K562 (cell line): Measurements from ENCODE around the gene ULBP2. TPM values are rescaled to one million over a fixed set of nuclear protein-coding genes. Genes with fewer than 3 reads are reported as not detected.

Source experiments
- ATAC-seq: fragments of 200-7000 bp; cut with Tn5 transposase; 3 replicates; pipeline ENCODE4 v1.9.1; 2020; ENCODE audit warnings: moderate library complexity
- BruUV-seq: library from RNA; stranded (reverse); fragments of 400-500 nt; replicated peaks from 2 replicates; lab custom pipeline; 2021; lab: Mats Ljungman, UMichigan
- CTCF ChIA-PET: fragments of 300-600 bp; formaldehyde crosslinking; extraction: SDS; loops from one replicate; lab custom pipeline; 2021; ENCODE audit warnings: low intra/inter-chr PET ratio; lab: Yijun Ruan, JAX
- POLR2A ChIA-PET: fragments of 300-600, 350-650 bp; sonication (Branson Sonifier 250); formaldehyde crosslinking; extraction: SDS; loops from one replicate; lab custom pipeline; 2021; ENCODE audit warnings: antibody characterized with exemption, inconsistent platforms; lab: Yijun Ruan, JAX
- DNase-seq, 4 experiments: peaks; one replicate each; pipeline versions ENCODE4 v3.0.0 to v3.0.0-alpha.2; 2011 to 2018; ENCODE audit warnings: low spot score in 3 of 4, mixed read lengths in 3 of 4; ENCODE audit errors: extremely low read depth in 1 of 4
- FAIRE-seq: peaks from 2 replicates; lab custom pipeline; 2011; peaks lifted over from hg19 to GRCh38; lab: Jason Lieb, UNC
- H2AFZ ChIP-seq: 2 replicates; pipeline ENCODE4 v1.6.0; 2011; ENCODE audit warnings: low read depth, low read length, control low read depth, inconsistent platforms
- H3K27ac ChIP-seq: fragments of 200-600 bp; 3 replicates; pipeline ENCODE4 v1.8.0; 2011; ENCODE audit warnings: low read depth, mild to moderate bottlenecking, control low read depth, inconsistent platforms, low read length, moderate library complexity, mixed read lengths; ENCODE audit errors: extremely low read depth
- H3K27me3 ChIP-seq, 2 experiments: fragments of 300-600 bp in 1 of 2; 2 replicates in 1 of 2; 3 replicates in 1 of 2; pipeline versions ENCODE4 v1.6.0 to v1.8.0; 2011; ENCODE audit warnings: inconsistent platforms in 2 of 2, low read length in 2 of 2, mild to moderate bottlenecking in 1 of 2, mixed read lengths in 1 of 2, moderate library complexity in 1 of 2; ENCODE audit not compliant: control insufficient read depth in 2 of 2, insufficient read depth in 2 of 2
- H3K36me3 ChIP-seq: fragments of 300-600 bp; 3 replicates; pipeline ENCODE4 v1.8.0; 2011; ENCODE audit warnings: mild to moderate bottlenecking, low read length, inconsistent platforms; ENCODE audit not compliant: control insufficient read depth, insufficient read depth
- H3K4me1 ChIP-seq, 2 experiments: fragments of 200-600 bp in 1 of 2; replicated peaks in 1 of 2; 2 replicates in 1 of 2; 3 replicates in 1 of 2; pipeline versions ENCODE4 v1.5.1 to v1.8.0; 2011; ENCODE audit warnings: inconsistent platforms in 2 of 2, low read length in 2 of 2, mild to moderate bottlenecking in 1 of 2, mixed read lengths in 1 of 2, moderate library complexity in 1 of 2; ENCODE audit not compliant: control insufficient read depth in 2 of 2, insufficient read depth in 2 of 2
- H3K4me2 ChIP-seq: 2 replicates; pipeline ENCODE4 v1.6.1; 2011; ENCODE audit warnings: low read length, control low read depth, inconsistent platforms, mixed read lengths; ENCODE audit not compliant: insufficient read depth
- H3K4me3 ChIP-seq: fragments of 200-600 bp; sonication (generic), shearing (Covaris generic); 2 replicates; pipeline ENCODE4 v1.5.1; 2016; ENCODE audit warnings: control low read depth, inconsistent platforms
- H3K79me2 ChIP-seq: fragments of 200-600 bp; 3 replicates; pipeline ENCODE4 v1.8.0; 2011; ENCODE audit warnings: low read length, inconsistent platforms; ENCODE audit not compliant: control insufficient read depth, insufficient read depth
- H3K9ac ChIP-seq, 2 experiments: 2 replicates each; pipeline versions ENCODE4 v1.6.0 to v1.6.1; 2011; ENCODE audit warnings: low read depth in 2 of 2, low read length in 2 of 2, control low read depth in 1 of 2, inconsistent platforms in 1 of 2, mild to moderate bottlenecking in 1 of 2, mixed read lengths in 1 of 2; ENCODE audit not compliant: insufficient read depth in 1 of 2
- H3K9me1 ChIP-seq: one replicate; pipeline ENCODE4 v1.6.0; 2011; ENCODE audit warnings: inconsistent platforms, mild to moderate bottlenecking, low read length, moderate library complexity; ENCODE audit not compliant: control insufficient read depth, insufficient read depth
- H3K9me3 ChIP-seq: replicated peaks from 2 replicates; pipeline ENCODE4 v1.5.1; 2011; ENCODE audit warnings: low read depth, low read length, inconsistent platforms; ENCODE audit not compliant: control insufficient read depth, insufficient read depth
- H4K20me1 ChIP-seq: replicated peaks from 2 replicates; pipeline ENCODE4 v1.6.1; 2011; ENCODE audit warnings: low read length, inconsistent platforms, mixed read lengths; ENCODE audit not compliant: control insufficient read depth, insufficient read depth
- E2F8 ChIP-seq: fragments of 450-650 bp; IDR thresholded peaks from 2 replicates; pipeline ENCODE4 v1.7.1; 2018; ENCODE audit warnings: mild to moderate bottlenecking, low read depth; ENCODE audit not compliant: partially characterized antibody
- GATAD2B ChIP-seq: fragments of 450-650 bp; IDR thresholded peaks from 2 replicates; pipeline ENCODE4 v1.6.1; 2017; ENCODE audit warnings: mild to moderate bottlenecking, borderline replicate concordance
- KAT2B ChIP-seq: IDR thresholded peaks from one replicate; pipeline ENCODE4 v1.6.1; 2012; ENCODE audit warnings: low read depth, mild to moderate bottlenecking, control low read depth, inconsistent platforms, low read length, moderate library complexity
- MCM5 ChIP-seq: fragments of 450-650 bp; IDR thresholded peaks from 2 replicates; pipeline ENCODE4 v1.6.1; 2016; ENCODE audit warnings: low read depth
- RAD21 ChIP-seq, 2 experiments: fragments of 250-450 bp in 1 of 2; fragments of 450-650 bp in 1 of 2; sonication (Bioruptor Pico) in 1 of 2; formaldehyde crosslinking in 1 of 2; IDR thresholded peaks in 1 of 2; conservative IDR thresholded peaks in 1 of 2; 2 replicates each; pipeline versions ENCODE4 v1.4.0 to v1.8.0; 2020 to 2022; ENCODE audit warnings: mild to moderate bottlenecking in 2 of 2, moderate library complexity in 1 of 2
- WGBS: fragments of 100-300 bp; shearing (Covaris generic); methylation state at CpG from one replicate; pipeline ENCODE4 v1.1.6; 2016; ENCODE audit warnings: low coverage, mixed read lengths; ENCODE audit not compliant: insufficient coverage; ENCODE audit errors: missing lambda C conversion rate; 5-methylcytosine and 5-hydroxymethylcytosine counted together
- in situ Hi-C: fragments of 300-500 bp; cut with MboI; formaldehyde crosslinking; loops from 4 replicates; pipeline ENCODE4 v1.15.0; 2018; ENCODE audit warnings: inconsistent platforms, mixed read lengths
- intact Hi-C: fragments of 100-400 bp; cut with micrococcal nuclease; formaldehyde crosslinking; loops from 2 replicates; pipeline ENCODE4 v1.14.2; 2022
- polyA plus RNA-seq, 8 experiments: library from polyadenylated mRNA; depleted of rRNA in 4 of 8; stranded (reverse) in 5 of 8; unstranded in 3 of 8; fragments of >200 nt; fragmentation: Nextera tagmentation in 2 of 8; fragmentation: Illumina TruSeq in 1 of 8; extraction: Ambion mirVana in 2 of 8; extraction: Trizol in 1 of 8; gene quantifications; 2 replicates each; pipeline versions ENCODE4 v1.2.1 to v1.2.3, GENCODE V29; 2011 to 2014; ENCODE audit warnings: inconsistent platforms in 1 of 8, missing spikeins in 1 of 8
- total RNA-seq, 7 experiments: library from RNA; depleted of rRNA in 6 of 7; stranded (reverse); fragments of >200 nt in 6 of 7; fragmentation: Illumina TruSeq in 2 of 7; extraction: Trizol in 2 of 7; gene quantifications; 2 replicates each; pipeline versions ENCODE4 v1.2.1 to v1.2.3, GENCODE V29; 2011 to 2021; ENCODE audit warnings: low replicate concordance in 1 of 7

ULBP2 gene
- total and polyA plus RNA-seq, 9 of the 15 experiments (the other 6 are each of a cell fraction or from before 2014, with no cell fraction given), result 0.50 to 5.3 (median 1.2) TPM

- Histone ChIP-seq H3K9ac (no peak overlapping the region), H3K4me2 (no peak overlapping the region), H3K4me1 (peaks cover 0 to 6% of the 10 kb centered on the region in 2 experiments; a peak in 1 of 5 replicates), H3K27ac (no peak overlapping the region), H3K9me3 (peaks cover 3% of the 10 kb centered on the region; the same call in 1 of the 2 replicates), H4K20me1 (no peaks in the 10 kb centered on the region), H3K36me3 (no peaks in the 10 kb centered on the region), H3K79me2 (no peaks in the 10 kb centered on the region), H3K27me3 (peaks cover 26 to 63% of the 10 kb centered on the region in 2 experiments), H3K4me3 (no peak overlapping the region), H2AFZ (no peak overlapping the region), H3K9me1 (no peaks in the 10 kb centered on the region)
- no peak for DNase-seq
- BruUV-seq, result no TSS peak
- FAIRE-seq, result no peak
- CTCF ChIA-PET, result interaction anchor here (0.6 kb wide), 1 partner anchor 45 kb away, joined by 3 read pairs; no protein-coding TSS in a partner anchor
- 0 out of 4 replicates have a peak, but pooled peaks of 1 of the 2 experiments have one; percentile 14 for TF ChIP-seq RAD21 (CRISPR knock-in tag; conservative IDR thresholded peaks at IDR 0.05 in 1 of 2, IDR thresholded peaks at IDR 0.05 in 1 of 2)
- no peak for TF ChIP-seq MCM5
- no peak for TF ChIP-seq KAT2B
- TF ChIP-seq E2F8, result no peak
- TF ChIP-seq GATAD2B, result no peak
- intact Hi-C loops, result no loop called here
- ATAC-seq, result peak; percentile 49; the same call in 2 of the 3 replicates
- in situ Hi-C loops, result loop anchor here (25.0 kb wide), 1 partner anchor 867 kb away; no protein-coding TSS in a partner anchor
- WGBS, result 7% methylated on average over 5 of the region's 5 CpGs
- POLR2A ChIA-PET, result interaction anchor here (0.7 to 2.2 kb wide), 3 partner anchors 9 to 154 kb away, joined by 3 to 13 read pairs (median 4); no protein-coding TSS in a partner anchor
Observed at GRCh38 chr6:149903938-149904611, 37.7 kb upstream of the ULBP2 start.
